ENCODE measurements around the gene BYSL. TPM values are rescaled to one million over a fixed set of nuclear protein-coding genes. Genes with fewer than 3 reads are reported as not detected.

The BYSL gene, protein sequence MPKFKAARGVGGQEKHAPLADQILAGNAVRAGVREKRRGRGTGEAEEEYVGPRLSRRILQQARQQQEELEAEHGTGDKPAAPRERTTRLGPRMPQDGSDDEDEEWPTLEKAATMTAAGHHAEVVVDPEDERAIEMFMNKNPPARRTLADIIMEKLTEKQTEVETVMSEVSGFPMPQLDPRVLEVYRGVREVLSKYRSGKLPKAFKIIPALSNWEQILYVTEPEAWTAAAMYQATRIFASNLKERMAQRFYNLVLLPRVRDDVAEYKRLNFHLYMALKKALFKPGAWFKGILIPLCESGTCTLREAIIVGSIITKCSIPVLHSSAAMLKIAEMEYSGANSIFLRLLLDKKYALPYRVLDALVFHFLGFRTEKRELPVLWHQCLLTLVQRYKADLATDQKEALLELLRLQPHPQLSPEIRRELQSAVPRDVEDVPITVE
- 9.0 and 12.3 TPM in 2 replicates for total RNA-seq

DNA sequence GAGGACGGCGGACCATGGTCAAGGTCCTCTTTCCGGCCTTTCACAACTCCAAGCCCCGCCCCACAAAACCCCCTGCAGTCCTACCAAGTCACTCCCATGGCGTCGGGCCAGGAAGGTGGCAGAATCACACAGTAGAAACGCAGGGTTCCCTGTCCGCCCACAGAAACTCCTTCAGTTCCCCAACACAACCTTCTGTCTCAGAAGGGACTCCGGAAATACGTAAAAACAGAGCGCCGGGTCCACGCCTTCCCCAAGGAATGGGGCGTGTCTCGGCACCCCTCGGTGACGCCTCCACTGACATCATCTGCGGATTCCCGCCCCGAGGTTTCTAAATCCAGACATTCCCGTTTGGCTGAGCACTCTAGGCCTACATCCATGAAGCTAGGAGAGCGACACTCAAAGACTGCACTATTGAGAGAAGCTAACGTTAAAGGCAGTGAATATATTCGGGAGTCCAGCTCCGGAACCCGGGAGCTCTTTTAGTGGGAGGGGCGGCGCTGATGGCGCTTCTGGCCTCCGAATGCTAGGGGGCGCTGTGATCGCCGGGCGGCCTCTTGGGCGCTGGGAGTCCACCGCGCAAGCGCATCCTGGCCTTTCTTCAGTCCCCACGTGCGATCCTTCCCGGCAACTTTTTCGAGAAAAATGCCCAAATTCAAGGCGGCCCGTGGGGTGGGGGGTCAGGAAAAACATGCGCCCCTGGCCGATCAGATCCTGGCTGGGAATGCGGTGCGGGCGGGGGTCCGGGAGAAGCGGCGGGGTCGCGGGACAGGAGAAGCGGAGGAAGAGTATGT, at the start of gene BYSL, which contains the start of gene MED20:
Gene BYSL (plus strand): TSS at position 579 of the 791 bp plus-strand sequence. CDS start 64 bp downstream, at position 643.
Gene MED20 (minus strand): TSS at position 219 of the 791 bp plus-strand sequence. CDS start 121 bp downstream, at position 98.

DNA sequence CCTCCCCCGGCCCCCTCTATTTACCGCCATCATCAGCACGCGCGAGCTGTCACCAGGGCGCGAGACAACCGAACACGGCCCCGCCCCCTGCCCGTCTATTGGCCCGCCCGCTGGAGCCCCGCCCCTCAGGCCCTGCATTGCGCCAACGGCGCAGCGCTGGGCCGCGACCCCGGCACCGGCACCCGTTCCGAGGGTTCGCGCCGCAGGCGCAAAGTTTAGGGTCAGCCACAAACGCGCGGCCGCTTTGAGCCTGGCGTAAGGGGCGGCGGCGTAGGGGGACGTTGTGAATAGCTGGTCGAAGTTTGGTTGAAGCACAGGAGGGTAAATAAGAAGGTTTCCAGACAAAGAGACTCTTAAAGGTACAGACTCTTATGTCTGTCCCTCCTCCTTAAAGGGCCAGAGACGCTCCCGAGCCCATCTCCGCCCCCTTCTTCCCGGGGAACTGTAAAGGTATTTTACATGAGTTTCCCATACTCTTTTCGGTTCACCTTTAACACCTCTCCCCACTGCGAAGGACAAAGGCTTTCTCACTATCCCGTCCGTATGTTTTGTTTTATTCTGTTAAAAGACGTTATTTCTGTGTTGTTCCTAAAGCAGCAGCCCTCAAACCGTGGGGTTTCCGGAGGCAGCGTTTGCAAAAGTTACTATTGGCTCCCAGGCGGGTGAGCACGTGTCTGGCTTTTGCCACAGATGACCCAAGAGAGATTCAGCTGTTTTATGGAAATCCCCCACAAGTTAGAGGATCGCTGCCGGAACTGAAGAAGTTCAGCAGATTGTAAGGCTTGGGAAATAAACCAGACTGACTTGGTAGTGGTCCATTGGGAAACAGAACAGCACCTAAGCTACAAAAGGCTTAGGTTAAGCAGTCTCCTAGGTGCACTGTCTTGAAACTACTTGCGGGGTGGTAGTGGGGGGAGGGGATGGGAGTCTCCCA, 25.7 kb upstream of the BYSL start, which contains the start of gene USP49:
Gene USP49 (minus strand): TSS at position 76 of the 934 bp plus-strand sequence. CDS start 88,392 bp downstream, outside the sequence.

DNA sequence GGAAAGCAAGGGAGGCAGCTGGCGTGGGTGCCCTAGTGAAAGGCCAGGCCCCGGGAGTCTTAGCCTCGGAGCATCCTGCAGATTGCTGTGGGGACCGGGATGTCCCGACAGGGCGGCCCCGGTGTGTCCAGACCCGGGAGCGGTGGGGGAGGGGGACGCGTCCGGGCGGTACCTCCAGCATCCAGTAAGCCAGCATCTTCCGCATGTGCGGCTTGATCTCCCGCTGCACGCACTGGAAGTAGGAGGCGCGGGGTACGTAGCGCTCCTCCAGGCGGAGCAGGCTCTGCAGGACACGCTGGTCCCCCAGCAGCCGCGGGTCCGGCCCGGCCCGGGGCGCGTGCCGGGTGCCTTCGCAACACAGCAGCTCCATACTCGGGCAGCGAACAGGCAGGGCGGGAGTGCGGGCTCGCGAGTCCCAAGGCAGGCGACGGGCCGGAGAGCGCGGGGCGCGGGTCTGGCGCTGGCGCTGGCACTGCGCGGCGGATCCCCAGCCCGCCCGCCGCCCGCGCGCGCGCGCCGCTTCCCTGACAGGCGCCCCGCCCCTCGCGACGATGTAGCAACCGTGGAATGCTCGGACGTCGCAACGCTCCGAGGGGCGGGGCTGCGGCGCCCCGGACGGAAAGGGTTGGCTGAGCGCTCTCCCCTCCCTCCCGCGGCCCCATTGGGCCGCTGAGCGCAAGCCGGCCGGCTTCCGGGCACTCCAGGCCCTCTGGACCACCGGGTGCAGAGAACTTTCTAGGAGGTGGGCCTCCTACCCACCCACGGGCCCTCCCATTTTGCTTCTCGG, 20.2 kb downstream of the BYSL start, which contains the start of gene CCND3:
Gene CCND3 (minus strand): TSS at position 529 of the 787 bp plus-strand sequence. CDS start 159 bp downstream, at position 370.

Small RNA genes lying within 50 kb of the gene (small RNA-seq; reads per million reads assigned to genes)
- gene RF00019, result not detected

Other genes with a start within 250 kb of the BYSL start
- gene TFEB, start 185.9 kb upstream of the BYSL start, total RNA-seq, result 4.4 and 4.5 TPM in 2 replicates
- gene PGC, start 174.1 kb upstream of the BYSL start, total RNA-seq, result not detected in 2 replicates
- gene FRS3, start 141.6 kb upstream of the BYSL start, total RNA-seq, result 1.6 TPM in 2 replicates
- 0.65 TPM in 1 of 2 replicates, not detected in the other for gene PRICKLE4, start 140.7 kb upstream of the BYSL start, total RNA-seq
- gene TOMM6, start 133.8 kb upstream of the BYSL start, total RNA-seq, result 77.0 and 93.5 TPM in 2 replicates
- 3.5 and 5.1 TPM in 2 replicates for gene USP49, start 26.1 kb upstream of the BYSL start, total RNA-seq
- gene MED20, start 360 bp upstream of the BYSL start, total RNA-seq, result 28.6 and 34.6 TPM in 2 replicates
- 24.8 and 28.9 TPM in 2 replicates for gene CCND3, start 20.3 kb downstream of the BYSL start, total RNA-seq
- 13.3 and 15.0 TPM in 2 replicates for gene TAF8, start 129.0 kb downstream of the BYSL start, total RNA-seq
- gene C6orf132, start 221.1 kb downstream of the BYSL start, total RNA-seq, result 3.2 and 3.8 TPM in 2 replicates

Data from articular chondrocyte of knee joint (primary cell).